GM18498 (cell line): Measurements from ENCODE around the gene STPG2.
"Not testable (repeated sequence)": the region's sequence is repeated elsewhere in the genome, so short reads cannot be mapped to it uniquely, and the experiment has no call there.

ENCODE experiments used
- ATAC-seq: cut with Tn5 transposase; IDR thresholded peaks from one replicate; pipeline ENCODE4 v1.9.1; 2021; ENCODE audit warnings: mild to moderate bottlenecking, moderate library complexity; ENCODE audit not compliant: unreplicated experiment

The STPG2 gene

GRCh38 chr4:97646997-97647396 is 496.3 kb downstream of the STPG2 start:
- no peak for ATAC-seq

GRCh38 chr4:97645071-97645821 is 498.0 kb downstream of the STPG2 start:
- ATAC-seq: no peak

- no peak for ATAC-seq
These were observed 500.1 kb downstream of the STPG2 start for GRCh38 chr4:97643179-97643578.

GRCh38 chr4:97639961-97640360 is 503.3 kb downstream of the STPG2 start:
- ATAC-seq: no peak

GRCh38 chr4:97633831-97634230 is 509.4 kb downstream of the STPG2 start:
- ATAC-seq: not testable (repeated sequence)

- no peak for ATAC-seq
These were observed 515.5 kb downstream of the STPG2 start for GRCh38 chr4:97627750-97628149.

- ATAC-seq: no peak
These were observed 519.1 kb downstream of the STPG2 start for GRCh38 chr4:97624204-97624603.

GRCh38 chr4:97605932-97606331 is 537.3 kb downstream of the STPG2 start:
- no peak for ATAC-seq

GRCh38 chr4:97593248-97593647 is 550.0 kb downstream of the STPG2 start:
- ATAC-seq: no peak

GRCh38 chr4:97590266-97590665 is 553.0 kb downstream of the STPG2 start:
- ATAC-seq: no peak

- ATAC-seq: no peak
These were observed 553.6 kb downstream of the STPG2 start for GRCh38 chr4:97589481-97590196.

- no peak for ATAC-seq
These were observed 555.4 kb downstream of the STPG2 start for GRCh38 chr4:97587912-97588311.

- no peak for ATAC-seq
These were observed 558.0 kb downstream of the STPG2 start for GRCh38 chr4:97585274-97585673.

- no peak for ATAC-seq
These were observed 560.4 kb downstream of the STPG2 start for GRCh38 chr4:97582890-97583289.

GRCh38 chr4:97577004-97577403 is 566.3 kb downstream of the STPG2 start:
- no peak for ATAC-seq

- ATAC-seq: no peak
These were observed 583.3 kb downstream of the STPG2 start for GRCh38 chr4:97560009-97560408.

- ATAC-seq: no peak
These were observed 585.0 kb downstream of the STPG2 start for GRCh38 chr4:97558204-97558778.

- not testable (repeated sequence) for ATAC-seq
These were observed 592.6 kb downstream of the STPG2 start for GRCh38 chr4:97550637-97551036.

- peak; percentile 64 for ATAC-seq
These were observed 594.2 kb downstream of the STPG2 start for GRCh38 chr4:97548943-97549583.

GRCh38 chr4:97548186-97548585 is 595.1 kb downstream of the STPG2 start:
- ATAC-seq: no peak

GRCh38 chr4:97531351-97531750 is 611.9 kb downstream of the STPG2 start:
- no peak for ATAC-seq

- no peak for ATAC-seq
These were observed 612.6 kb downstream of the STPG2 start for GRCh38 chr4:97530676-97531075.
